HG03432 (cell line): ENCODE data around the gene SCN9A.
"Not testable (repeated sequence)": the region's sequence is repeated elsewhere in the genome, so short reads cannot be mapped to it uniquely, and the experiment has no call there.

Experiments
- ATAC-seq: cut with Tn5 transposase; IDR thresholded peaks from one replicate; pipeline ENCODE4 v1.9.1; 2021; ENCODE audit warnings: mild to moderate bottlenecking, moderate library complexity; ENCODE audit not compliant: unreplicated experiment

The SCN9A gene

DNA sequence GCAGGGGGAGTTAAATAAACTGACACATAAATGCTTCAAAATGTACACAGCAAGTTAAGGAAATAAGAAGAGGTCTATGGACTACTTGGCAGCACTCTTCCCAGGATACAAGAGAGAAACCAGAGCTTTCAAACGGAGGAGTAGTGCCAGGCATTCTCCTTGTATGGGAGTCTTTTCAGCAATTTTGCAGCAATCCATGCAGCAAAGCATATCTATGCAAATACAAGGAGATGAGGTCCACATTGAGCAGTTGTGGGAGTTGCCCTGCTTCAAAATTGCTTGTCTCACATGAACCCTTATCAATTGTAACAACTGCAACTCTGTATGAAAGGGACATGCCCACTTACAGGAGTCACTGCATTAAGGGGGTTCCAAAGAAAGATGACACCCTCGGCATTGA is 37.8 kb downstream of the SCN9A start:
- ATAC-seq: no peak

DNA sequence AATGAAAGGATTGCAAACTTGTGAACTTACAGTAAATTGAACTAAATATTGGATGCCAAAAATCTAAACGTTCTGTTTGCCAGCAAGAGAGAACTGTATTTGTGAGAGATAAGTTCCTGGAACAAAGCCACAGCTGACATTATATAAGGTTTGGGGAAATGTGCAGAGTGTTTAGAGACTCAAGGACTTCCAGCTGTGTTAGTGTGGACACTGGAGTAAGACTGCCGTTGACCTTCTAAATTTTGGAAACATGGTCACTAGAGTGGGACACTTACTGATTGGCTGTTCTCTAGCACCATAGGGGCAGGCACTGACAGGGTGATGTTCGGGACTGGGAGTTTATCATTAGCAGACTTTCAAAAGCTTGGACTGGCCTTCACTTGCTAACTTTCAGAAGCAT is 40.5 kb downstream of the SCN9A start:
- no peak for ATAC-seq

DNA sequence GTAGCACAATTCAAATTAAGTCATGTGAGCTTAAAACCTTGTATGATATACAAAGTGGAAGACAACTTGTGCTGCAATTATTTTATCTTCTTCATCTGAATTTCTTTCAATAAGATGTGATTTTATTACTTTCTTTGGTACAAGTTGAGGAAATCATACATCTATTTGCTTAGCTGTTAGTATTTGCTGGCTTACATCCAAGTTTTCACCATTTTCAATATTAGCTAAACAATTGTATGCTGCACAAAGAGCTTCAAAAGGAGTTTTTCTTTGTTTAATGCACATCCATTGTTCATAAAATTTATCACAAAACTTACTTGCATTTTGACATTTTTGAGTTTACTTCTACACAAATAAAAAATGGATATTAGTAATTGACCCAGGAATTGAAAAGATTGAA is 40.9 kb downstream of the SCN9A start:
- no peak for ATAC-seq

DNA sequence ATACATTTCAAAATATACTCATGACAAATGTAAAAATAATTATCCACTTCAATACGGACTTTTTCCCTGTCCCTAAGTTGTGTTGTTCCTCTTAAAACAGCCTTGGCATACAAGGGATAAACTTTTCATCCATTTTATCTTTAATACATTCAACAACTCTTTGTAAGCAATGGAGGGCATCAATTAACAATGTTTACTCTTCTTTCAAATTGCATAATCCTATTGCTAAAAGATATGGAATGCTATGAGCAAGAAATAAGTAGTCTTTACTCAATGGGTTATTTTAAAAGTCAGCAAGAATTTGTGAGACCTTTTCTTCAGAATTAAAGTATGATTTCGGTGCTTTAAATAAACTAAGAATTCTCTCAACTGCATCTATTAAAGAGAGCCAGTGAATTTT is 41.9 kb downstream of the SCN9A start:
- no peak for ATAC-seq

DNA sequence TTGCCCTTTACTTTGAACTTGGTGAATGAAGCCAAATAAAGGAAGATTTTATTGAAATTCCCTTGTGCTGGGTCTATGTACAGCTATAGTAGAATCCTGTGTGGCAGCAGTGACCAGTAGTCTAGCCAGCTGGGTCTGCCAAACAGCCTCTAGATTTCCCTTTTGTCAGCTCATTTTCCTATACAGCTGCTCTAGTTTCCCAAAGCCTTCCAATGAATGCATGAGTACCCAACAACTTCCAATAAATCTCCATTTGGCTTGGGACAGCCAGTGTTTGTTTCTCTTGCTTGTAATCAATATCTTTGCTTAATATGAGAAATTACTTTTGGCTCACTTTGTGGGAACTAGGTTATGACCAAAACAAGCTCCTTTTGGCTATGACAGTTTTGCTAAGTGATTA is 43.6 kb downstream of the SCN9A start:
- ATAC-seq: no peak

DNA sequence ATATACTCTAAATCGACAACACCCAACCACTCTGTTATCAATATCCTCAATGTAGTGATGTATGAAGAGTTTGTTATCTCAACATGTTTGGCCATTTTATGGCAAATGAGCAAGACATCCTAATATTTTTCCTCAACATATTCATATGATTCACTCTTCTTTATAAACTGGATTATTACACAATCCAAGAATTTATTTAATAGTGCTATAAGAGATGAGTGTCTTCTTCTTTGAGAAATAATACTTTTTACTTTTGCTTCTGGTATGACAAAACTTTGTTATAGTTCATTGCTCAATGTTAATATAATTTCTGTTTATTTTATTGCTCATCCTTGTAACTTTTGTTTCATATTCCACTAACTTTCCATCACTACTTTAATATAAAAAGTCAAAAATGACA is 44.3 kb downstream of the SCN9A start:
- no peak for ATAC-seq

DNA sequence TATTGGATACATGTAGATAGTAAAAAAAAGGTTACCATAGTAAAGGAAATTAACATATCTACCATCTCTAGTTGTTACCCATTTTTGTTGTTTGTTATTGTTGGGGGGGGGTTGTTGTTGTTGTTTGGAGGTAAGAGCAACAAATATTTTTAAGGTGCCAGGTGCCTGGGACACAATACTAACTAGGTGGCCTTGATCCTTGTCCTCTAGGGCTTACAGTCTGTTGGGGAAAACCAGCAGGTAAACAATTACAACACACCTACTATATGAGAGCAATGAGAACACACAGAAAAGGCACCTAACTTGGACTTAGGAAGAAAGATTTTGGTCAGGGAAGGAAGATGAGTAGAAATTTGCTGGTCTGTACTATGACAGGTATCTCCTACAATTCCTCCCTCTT is 46.3 kb downstream of the SCN9A start:
- ATAC-seq: no peak

DNA sequence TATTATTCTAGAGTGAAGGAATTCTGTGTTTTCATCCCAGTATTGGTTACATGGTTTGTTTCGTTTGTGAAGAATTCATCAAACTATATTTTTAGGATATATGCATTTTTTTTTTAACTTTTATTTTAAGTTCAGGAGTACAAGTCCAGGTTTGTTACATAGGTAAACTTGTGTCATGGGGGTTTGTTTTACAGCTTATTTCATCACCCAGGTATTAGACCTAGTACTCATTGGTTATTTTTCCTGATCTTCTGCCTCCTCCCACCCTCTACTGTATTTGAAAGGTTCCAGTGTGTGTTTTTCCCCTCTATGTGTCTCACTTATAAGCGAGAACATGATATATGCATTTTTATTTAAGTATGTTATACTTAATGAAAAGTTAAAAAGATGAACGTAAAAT is 47.6 kb downstream of the SCN9A start:
- no peak for ATAC-seq

DNA sequence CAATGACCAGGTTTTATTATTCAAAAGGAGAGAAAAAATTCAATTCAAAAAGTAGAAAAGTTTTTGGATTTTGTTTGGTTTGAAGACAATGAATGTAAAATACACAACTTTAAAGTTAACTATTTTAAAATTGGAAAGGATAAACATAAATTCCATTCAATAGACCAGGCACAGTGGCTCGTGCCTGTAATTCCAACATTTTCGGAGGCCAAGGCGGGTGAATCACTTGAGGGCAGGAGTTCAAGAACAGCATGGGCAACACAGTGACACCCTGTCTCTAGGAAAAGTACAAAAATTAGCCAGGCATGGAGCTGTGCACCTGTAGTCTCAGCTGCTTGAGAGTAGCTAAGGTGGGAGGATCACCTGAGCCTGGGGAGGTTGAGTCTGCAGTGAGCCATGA is 54.7 kb downstream of the SCN9A start:
- no peak for ATAC-seq

DNA sequence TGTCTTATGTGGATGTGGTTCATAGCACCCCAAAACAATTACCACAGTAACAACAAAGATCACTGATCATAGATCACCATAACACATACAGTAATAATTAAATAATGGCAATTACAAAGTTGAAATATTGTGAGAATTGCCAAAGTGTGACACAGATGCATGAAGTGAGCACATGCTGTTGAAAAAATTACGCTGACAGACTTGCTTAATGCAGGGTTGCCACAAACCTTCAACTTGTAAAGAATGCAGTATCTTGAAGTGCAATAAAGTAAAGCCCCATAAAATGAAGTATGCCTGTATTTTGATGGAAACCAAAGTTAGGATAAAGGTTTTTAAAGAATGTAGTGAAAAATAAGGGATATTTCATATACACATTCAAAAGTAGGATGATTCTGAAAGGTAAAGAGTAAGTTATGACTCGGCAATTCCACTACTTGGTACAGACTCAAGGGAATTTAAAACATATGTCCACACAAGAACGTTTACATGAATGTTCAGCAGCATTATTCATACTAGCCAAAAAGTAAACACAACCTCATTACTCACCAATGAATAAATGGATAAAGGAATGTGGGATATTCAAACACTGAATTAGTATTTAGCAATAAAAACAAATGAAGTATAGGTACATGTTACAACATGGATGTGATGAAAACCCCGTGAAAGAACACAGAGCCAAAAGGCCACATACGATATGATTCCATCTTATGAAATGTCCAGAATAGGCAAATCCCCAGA is 61.6 kb downstream of the SCN9A start:
- no peak for ATAC-seq

DNA sequence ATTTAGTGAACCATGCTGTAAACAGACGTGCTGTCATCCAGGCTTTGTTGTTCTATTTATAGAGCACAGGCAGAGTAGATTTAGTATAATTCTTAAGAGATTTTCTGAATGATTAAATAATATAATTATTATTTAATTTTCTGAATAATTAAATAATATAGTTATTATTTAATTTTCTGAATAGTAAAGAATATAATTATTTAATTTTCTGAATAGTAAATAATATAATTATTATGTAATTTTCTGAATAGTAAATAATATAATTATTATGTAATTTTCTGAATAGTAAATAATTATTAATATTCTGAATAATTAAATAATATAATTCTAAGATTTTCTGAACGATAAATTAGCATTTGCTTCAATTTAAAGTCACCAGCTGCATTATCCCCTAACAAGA is 62.9 kb downstream of the SCN9A start:
- ATAC-seq: not testable (repeated sequence)

DNA sequence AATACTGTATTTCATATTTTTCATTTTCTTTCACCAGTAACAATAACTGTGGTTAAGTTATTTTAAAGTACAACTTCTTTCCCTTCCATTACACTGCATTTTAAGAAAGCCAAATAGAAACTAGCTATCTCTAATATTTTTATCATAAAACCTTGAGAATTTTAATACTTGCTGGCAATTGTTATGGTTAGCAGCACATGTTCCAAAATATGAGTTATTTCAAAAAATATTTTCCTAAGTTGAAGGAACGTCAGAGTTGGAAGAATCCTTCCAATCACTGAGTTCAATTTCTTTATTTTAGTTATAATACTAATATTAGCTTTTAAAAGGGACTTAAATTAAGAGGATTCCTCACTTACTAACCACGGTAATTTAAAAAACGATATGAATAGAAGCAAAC is 68.4 kb downstream of the SCN9A start:
- no peak for ATAC-seq

DNA sequence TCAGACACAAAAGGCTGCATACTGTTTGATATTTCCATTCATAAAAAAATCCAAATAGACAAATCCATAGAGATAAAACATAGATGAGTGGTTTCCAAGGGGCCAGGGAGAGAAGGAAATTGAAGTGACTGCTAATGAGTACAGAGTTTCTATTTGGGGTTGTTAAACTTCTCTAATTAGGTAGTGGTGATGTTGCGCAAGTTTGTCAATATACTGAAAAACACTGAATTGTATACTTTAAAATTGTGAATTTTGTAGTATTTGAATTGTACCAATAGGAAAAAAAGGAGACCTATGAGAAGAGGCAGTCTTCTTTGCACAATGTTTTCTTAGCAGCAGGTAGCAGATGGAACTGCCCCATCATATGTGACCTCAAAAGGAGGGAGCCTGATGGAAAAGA is 71.1 kb downstream of the SCN9A start:
- ATAC-seq: no peak

DNA sequence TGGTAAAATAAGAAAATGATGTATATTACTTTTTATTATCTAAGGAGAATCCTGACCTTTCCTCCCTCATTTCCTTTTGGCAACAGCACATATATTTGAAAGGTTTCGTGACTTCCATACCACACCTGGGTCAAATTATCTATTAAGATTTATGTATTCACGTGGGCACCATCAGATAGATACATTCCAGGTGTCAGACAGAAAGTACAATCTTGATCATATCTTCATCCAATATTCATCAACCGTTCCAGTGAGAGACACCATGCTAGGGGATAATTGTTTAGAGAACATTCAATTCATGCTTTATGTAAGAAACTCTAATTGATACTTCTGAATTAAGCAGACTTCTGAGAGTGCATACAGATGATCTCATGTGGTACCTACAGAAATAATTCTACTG is 73.7 kb downstream of the SCN9A start:
- ATAC-seq: no peak

DNA sequence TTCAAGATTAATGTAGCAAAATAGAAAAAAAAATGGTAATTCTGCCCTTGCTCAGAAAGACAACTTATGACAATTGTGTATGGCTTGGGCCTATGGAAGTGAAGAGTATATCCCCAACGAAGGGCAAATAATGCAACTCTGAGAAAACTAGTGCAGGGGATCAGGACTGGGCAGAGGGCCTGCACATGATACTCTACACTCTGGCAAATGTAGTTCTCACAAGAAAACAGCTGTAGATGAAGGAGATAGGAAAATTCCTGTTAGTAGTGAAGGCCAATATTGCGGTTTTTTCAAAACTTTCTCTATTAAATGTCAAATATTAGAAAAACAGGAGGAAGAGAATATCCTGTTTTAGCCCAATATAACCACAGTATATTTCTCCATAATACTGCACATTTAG is 77.8 kb downstream of the SCN9A start:
- no peak for ATAC-seq

DNA sequence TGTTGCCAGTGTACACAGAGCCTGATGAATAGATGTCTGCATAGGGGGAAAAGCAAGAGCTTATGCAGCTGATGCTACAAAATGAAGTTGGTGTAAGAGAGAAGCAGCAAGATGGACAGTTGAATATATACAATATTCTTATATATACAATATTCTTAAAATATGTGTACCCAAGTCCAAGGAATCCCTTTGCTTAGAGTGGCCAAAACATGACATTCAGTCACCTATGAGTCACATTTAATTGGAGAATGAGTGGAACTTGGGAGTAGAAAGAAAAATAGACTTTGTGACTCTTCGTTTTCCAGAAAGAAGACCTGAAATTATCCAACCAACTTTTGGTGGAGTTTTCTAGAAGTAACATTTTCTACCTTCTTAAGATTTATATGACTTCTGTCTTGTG is 81.8 kb downstream of the SCN9A start:
- no peak for ATAC-seq

DNA sequence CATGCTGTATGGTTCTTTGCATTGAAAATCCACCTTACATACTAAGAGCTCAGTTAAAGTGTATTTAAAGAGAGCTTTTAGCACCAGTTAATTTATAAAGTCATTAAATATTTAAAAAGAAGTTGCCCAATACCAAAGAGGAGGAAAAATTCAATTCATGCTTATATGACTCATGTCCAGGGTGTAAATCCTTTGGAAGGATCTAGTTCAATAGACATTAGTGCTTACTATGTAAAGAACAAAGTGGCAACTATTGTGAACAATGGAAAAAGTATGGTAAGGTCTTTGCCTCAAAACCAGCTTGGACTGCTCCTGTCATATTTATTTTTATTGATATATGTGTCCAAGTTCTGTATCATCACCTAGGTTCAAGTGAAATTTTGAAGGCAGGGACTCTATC is 90.5 kb downstream of the SCN9A start:
- no peak for ATAC-seq

DNA sequence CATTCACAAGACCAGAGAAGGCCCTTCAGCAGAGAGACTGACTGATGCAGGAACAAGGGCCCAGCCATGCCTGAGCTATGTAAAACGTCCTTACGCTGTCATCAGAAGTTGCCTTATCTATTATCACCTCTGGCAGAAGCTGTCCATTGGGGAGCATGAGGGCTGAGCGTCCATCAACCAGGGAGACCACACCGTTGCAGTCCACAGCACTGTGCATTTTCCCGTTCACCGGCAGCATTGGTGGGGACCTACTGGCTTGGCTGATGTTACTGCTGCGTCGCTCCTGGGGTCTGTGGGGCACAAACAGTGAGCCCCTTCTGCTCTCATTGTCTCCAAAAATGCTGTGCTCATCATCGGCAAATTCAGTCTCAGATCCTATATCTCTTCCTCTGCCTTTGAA is 91.4 kb downstream of the SCN9A start:
- ATAC-seq: no peak

DNA sequence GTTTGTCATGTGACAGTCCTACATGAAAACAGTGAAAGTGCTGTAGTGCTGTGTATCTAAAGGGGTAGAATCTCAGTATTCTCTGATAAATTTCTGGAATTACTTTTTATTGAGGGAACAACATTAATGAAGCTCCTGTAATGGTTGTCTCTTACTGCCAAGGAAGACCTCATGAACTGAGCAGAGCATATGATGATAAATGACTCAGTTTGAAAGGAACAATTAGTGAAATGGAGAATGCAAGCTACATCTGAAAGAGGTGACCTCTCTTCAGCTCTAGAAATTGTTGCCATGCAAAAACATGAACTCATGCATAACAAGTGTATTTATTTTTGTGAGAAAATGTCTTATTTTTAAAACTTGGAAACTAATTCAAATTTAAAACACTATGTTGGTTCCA is 93.6 kb downstream of the SCN9A start:
- no peak for ATAC-seq

DNA sequence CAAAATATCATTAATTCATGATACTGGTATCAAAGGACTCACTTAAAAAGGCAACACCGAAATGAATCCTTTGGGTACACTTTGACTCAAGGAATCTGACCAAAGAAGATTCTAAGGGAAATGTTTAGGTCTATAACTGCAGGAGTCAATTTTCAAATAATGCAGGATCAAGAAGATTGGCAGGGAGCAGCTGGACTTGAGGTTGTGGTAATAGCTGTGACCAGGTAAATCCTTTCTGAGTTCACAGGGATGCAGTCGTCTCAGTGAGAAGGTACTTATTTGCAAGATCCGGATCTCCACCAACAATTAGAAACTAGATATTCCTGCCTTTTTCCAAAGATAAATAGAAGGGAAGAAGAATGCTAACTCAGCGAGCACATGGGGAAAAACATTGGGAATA is 96.9 kb downstream of the SCN9A start:
- ATAC-seq: no peak

DNA sequence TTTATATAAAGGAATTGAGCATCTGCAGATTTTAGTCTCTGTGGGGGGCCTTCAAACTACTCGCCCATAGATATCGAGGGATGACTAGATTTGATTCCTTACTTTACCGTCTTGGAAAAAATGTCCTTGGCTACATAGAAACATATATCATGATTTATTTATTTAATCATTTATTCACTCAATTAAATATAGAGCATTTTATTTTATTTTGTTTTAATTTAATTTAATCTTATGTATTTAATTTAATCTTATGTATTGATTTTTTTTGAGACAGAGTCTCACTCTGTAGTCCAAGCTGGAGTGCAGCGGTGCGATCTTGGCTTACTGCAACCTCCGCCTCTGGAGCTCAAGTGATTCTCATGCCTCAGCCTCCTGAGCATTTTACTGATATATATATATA is 105.4 kb downstream of the SCN9A start:
- ATAC-seq: no peak

DNA sequence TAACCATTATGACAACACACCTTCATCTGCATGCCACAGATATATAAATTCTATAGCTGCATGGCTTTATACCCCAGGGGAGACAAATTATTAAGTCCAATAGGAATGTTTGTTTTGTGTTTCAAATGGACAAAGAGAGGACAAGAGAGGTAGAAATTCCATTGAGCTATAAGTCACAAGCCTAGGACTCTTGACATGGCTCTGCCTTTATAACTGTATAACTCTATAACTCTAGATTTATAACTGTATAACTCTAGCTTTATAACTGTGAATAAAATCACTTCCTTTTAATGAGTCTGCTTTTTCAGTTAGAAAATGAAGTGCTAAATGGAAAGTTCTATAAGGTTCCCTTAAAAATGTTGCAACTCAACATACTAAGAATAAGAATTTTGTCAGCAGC is 106.4 kb downstream of the SCN9A start:
- no peak for ATAC-seq

DNA sequence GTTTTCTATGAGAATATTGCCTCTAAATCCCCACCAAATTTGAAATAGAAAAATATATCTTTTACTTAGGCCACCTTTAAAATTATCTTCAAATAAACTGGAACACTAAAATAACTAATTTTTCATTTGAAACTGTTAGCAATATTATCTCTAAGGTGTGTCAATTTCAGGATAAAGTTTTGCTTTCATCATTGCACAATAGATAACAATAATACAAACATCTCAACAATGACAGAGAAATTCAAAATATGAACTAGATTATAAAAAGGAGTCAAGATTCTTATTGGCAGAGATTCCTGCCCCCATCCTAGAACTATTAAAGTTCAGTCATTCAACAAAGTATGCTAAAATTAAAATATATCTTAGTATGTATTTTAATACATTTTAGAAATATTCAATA is 117.9 kb downstream of the SCN9A start:
- no peak for ATAC-seq
